SU-DHL-6 (cell line): ENCODE measurements around the gene REM2.

Source experiments
- EZH2phosphoT487 ChIP-seq: fragments of 200-600 bp; sonication (generic), shearing (Covaris generic); conservative IDR thresholded peaks from 2 replicates; pipeline ENCODE4 v1.6.1; 2018; ENCODE audit warnings: mild to moderate bottlenecking, antibody characterized with exemption, low read length, moderate library complexity, mixed read lengths
- TF ChIP-seq, protein P1 (sequence below): fragments of 200-600 bp; sonication (generic); IDR thresholded peaks from one replicate; pipeline ENCODE4 v1.5.1; 2017; ENCODE audit warnings: antibody characterized with exemption, mild to moderate bottlenecking, low read length, moderate library complexity; ENCODE audit not compliant: insufficient read depth, poor library complexity, severe bottlenecking

DNA sequence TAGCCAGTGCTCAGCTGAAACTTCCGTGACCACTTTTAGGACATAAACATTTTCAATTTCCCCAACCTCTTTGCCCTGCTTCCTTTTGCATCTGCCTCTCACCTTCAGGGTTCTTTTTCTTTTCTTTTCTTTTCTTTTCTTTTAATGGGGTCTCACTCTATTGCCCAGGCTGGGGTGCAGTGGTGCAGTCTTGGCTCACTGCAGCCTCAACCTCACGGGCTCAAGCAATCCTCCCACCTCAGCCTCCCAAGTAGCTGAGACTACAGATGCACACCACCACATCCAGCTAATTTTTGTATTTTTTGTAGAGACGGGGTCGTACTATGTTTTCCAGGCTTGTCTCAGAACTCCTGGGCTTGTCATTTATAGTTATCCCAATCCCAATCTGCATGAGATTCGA is 16.1 kb upstream of the REM2 start:
- TF ChIP-seq, protein P1, sequence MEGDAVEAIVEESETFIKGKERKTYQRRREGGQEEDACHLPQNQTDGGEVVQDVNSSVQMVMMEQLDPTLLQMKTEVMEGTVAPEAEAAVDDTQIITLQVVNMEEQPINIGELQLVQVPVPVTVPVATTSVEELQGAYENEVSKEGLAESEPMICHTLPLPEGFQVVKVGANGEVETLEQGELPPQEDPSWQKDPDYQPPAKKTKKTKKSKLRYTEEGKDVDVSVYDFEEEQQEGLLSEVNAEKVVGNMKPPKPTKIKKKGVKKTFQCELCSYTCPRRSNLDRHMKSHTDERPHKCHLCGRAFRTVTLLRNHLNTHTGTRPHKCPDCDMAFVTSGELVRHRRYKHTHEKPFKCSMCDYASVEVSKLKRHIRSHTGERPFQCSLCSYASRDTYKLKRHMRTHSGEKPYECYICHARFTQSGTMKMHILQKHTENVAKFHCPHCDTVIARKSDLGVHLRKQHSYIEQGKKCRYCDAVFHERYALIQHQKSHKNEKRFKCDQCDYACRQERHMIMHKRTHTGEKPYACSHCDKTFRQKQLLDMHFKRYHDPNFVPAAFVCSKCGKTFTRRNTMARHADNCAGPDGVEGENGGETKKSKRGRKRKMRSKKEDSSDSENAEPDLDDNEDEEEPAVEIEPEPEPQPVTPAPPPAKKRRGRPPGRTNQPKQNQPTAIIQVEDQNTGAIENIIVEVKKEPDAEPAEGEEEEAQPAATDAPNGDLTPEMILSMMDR = no peak
- TF ChIP-seq EZH2phosphoT487 = no peak
